ENCODE results near the gene IMPA2. TPM values are rescaled to one million over a fixed set of nuclear protein-coding genes. Genes with fewer than 3 reads are reported as not detected.

The IMPA2 gene
- total RNA-seq, 1 experiment from 2014 or later: 113 TPM

DNA sequence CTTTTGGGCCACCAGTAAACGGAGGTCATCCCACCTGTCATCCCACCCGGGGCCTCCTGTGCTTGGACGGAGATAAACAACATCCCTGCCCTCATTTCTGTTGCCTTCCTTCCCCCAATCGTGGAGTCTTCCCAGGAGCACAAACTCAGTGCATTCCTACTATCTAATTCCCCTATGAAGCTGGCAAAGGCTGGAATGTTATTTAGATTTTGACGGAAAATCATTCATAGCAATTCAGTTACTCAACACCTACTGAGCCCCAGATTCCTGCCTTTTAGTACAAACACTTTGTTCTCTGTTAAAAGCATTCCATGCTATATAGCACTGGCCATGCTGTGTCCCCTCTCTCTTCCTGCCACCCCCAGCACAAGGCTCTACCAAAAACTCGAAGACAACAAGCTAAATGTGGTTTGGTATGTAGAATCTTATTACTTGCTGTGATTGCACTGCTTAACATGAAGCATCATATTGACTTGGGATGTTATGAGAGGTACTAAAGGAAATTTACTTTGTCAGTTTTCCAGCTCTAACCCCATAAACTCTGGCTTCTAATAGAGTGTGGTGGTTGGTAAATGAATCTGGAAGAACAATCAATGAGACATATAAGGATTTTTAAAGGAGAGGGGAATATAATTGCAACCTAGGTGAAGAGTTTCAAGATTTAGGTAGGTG is 32.3 kb upstream of the IMPA2 start (continued):
- TF ChIP-seq, protein P1, sequence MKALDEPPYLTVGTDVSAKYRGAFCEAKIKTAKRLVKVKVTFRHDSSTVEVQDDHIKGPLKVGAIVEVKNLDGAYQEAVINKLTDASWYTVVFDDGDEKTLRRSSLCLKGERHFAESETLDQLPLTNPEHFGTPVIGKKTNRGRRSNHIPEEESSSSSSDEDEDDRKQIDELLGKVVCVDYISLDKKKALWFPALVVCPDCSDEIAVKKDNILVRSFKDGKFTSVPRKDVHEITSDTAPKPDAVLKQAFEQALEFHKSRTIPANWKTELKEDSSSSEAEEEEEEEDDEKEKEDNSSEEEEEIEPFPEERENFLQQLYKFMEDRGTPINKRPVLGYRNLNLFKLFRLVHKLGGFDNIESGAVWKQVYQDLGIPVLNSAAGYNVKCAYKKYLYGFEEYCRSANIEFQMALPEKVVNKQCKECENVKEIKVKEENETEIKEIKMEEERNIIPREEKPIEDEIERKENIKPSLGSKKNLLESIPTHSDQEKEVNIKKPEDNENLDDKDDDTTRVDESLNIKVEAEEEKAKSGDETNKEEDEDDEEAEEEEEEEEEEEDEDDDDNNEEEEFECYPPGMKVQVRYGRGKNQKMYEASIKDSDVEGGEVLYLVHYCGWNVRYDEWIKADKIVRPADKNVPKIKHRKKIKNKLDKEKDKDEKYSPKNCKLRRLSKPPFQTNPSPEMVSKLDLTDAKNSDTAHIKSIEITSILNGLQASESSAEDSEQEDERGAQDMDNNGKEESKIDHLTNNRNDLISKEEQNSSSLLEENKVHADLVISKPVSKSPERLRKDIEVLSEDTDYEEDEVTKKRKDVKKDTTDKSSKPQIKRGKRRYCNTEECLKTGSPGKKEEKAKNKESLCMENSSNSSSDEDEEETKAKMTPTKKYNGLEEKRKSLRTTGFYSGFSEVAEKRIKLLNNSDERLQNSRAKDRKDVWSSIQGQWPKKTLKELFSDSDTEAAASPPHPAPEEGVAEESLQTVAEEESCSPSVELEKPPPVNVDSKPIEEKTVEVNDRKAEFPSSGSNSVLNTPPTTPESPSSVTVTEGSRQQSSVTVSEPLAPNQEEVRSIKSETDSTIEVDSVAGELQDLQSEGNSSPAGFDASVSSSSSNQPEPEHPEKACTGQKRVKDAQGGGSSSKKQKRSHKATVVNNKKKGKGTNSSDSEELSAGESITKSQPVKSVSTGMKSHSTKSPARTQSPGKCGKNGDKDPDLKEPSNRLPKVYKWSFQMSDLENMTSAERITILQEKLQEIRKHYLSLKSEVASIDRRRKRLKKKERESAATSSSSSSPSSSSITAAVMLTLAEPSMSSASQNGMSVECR (CRISPR knock-in tag; IDR thresholded peaks at IDR 0.05; ENCODE audit: borderline replicate concordance): no peak
- TF ChIP-seq SMAD3 (CRISPR knock-in tag; IDR thresholded peaks at IDR 0.05; ENCODE audit: borderline replicate concordance) (no peak), ZNF317 (CRISPR knock-in tag; IDR thresholded peaks at IDR 0.05; ENCODE audit: borderline replicate concordance, low read depth) (no peak), FOXJ3 (CRISPR knock-in tag; IDR thresholded peaks at IDR 0.05; ENCODE audit: borderline replicate concordance) (no peak), ETV6 (CRISPR knock-in tag; IDR thresholded peaks at IDR 0.05) (no peak)
- TF ChIP-seq, protein P2, sequence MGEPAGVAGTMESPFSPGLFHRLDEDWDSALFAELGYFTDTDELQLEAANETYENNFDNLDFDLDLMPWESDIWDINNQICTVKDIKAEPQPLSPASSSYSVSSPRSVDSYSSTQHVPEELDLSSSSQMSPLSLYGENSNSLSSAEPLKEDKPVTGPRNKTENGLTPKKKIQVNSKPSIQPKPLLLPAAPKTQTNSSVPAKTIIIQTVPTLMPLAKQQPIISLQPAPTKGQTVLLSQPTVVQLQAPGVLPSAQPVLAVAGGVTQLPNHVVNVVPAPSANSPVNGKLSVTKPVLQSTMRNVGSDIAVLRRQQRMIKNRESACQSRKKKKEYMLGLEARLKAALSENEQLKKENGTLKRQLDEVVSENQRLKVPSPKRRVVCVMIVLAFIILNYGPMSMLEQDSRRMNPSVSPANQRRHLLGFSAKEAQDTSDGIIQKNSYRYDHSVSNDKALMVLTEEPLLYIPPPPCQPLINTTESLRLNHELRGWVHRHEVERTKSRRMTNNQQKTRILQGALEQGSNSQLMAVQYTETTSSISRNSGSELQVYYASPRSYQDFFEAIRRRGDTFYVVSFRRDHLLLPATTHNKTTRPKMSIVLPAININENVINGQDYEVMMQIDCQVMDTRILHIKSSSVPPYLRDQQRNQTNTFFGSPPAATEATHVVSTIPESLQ (CRISPR knock-in tag; IDR thresholded peaks at IDR 0.05): no peak

DNA sequence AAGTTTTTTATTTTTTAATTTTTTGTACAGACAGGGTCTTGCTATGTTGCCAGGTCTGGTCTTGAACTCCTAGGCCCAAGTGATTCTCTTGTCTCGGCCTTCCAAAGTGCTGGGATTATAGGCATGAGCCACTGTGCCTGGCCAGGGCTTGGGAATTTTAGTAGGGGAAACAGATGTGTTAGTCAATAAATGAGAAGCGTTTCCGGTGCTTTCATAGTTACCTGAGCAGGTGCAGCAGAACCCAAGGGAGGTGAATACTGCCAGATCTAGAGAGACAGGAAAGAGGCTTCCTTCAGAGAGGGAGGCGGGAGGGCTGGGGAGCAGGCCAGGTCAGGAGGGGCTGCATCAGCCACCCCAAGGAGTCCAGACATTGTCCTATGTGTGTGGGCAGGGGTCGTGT is 30.5 kb upstream of the IMPA2 start:
- Mint-ChIP-seq H3K27me3 (ENCODE audit: low read depth) (no peaks in the 10 kb centered on the region), H3K4me1 (peaks cover 44% of the 10 kb centered on the region), H3K9me3 (no peaks in the 10 kb centered on the region), H3K27ac (no peak overlapping the region), H3K36me3 (no peaks in the 10 kb centered on the region), H3K4me3 (no peak overlapping the region)
- TF ChIP-seq TCF7 (CRISPR knock-in tag; IDR thresholded peaks at IDR 0.05; ENCODE audit: low read depth) (no peak), ZNF219 (CRISPR knock-in tag; IDR thresholded peaks at IDR 0.05; ENCODE audit: borderline replicate concordance) (no peak), ZNF263 (CRISPR knock-in tag; IDR thresholded peaks at IDR 0.05; ENCODE audit: low read depth) (no peak), ZNF121 (CRISPR knock-in tag; IDR thresholded peaks at IDR 0.05) (no peak), FOXK1 (CRISPR knock-in tag; IDR thresholded peaks at IDR 0.05) (no peak), ZNF317 (CRISPR knock-in tag; IDR thresholded peaks at IDR 0.05; ENCODE audit: borderline replicate concordance, low read depth) (no peak), ETV6 (CRISPR knock-in tag; IDR thresholded peaks at IDR 0.05) (no peak), JUN (CRISPR knock-in tag; IDR thresholded peaks at IDR 0.05) (no peak), CREM (CRISPR knock-in tag; IDR thresholded peaks at IDR 0.05) (no peak), SP1 (CRISPR knock-in tag; conservative IDR thresholded peaks at IDR 0.05) (no peak)
- TF ChIP-seq, protein P3, sequence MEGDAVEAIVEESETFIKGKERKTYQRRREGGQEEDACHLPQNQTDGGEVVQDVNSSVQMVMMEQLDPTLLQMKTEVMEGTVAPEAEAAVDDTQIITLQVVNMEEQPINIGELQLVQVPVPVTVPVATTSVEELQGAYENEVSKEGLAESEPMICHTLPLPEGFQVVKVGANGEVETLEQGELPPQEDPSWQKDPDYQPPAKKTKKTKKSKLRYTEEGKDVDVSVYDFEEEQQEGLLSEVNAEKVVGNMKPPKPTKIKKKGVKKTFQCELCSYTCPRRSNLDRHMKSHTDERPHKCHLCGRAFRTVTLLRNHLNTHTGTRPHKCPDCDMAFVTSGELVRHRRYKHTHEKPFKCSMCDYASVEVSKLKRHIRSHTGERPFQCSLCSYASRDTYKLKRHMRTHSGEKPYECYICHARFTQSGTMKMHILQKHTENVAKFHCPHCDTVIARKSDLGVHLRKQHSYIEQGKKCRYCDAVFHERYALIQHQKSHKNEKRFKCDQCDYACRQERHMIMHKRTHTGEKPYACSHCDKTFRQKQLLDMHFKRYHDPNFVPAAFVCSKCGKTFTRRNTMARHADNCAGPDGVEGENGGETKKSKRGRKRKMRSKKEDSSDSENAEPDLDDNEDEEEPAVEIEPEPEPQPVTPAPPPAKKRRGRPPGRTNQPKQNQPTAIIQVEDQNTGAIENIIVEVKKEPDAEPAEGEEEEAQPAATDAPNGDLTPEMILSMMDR (IDR thresholded peaks at IDR 0.05): no peak
- TF ChIP-seq, protein P4, sequence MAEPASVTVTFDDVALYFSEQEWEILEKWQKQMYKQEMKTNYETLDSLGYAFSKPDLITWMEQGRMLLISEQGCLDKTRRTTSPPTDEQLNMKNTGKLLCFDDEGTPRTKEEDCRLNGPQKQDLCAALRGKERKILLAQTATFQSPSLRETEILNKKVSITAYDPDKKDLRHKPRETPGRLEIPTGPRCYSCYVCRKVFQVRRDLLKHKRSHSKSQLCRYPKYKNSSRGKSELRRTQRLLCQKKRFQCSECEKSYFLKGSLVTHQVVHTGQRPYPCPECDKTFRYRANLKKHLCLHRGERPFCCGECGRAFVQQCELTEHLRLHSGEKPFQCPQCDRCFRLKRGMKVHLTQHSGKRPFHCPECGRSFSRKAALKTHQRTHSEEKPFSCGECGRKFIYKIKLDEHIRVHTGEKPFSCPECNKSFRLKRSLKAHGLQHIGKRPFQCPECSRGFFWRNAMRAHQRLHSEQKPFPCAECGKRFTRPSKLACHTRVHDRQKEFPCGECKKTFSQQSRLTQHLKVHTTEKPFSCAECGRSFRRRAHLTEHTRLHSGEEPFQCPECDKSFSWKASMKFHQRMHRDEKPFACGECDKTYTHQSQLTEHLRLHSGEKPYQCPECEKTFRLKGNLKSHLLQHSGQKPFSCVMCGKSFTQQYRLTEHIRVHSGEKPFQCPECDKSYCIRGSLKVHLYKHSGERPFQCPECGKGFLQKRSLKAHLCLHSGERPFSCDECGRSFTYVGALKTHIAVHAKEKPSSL (CRISPR knock-in tag; conservative IDR thresholded peaks at IDR 0.05): no peak
- TF ChIP-seq, protein P5, sequence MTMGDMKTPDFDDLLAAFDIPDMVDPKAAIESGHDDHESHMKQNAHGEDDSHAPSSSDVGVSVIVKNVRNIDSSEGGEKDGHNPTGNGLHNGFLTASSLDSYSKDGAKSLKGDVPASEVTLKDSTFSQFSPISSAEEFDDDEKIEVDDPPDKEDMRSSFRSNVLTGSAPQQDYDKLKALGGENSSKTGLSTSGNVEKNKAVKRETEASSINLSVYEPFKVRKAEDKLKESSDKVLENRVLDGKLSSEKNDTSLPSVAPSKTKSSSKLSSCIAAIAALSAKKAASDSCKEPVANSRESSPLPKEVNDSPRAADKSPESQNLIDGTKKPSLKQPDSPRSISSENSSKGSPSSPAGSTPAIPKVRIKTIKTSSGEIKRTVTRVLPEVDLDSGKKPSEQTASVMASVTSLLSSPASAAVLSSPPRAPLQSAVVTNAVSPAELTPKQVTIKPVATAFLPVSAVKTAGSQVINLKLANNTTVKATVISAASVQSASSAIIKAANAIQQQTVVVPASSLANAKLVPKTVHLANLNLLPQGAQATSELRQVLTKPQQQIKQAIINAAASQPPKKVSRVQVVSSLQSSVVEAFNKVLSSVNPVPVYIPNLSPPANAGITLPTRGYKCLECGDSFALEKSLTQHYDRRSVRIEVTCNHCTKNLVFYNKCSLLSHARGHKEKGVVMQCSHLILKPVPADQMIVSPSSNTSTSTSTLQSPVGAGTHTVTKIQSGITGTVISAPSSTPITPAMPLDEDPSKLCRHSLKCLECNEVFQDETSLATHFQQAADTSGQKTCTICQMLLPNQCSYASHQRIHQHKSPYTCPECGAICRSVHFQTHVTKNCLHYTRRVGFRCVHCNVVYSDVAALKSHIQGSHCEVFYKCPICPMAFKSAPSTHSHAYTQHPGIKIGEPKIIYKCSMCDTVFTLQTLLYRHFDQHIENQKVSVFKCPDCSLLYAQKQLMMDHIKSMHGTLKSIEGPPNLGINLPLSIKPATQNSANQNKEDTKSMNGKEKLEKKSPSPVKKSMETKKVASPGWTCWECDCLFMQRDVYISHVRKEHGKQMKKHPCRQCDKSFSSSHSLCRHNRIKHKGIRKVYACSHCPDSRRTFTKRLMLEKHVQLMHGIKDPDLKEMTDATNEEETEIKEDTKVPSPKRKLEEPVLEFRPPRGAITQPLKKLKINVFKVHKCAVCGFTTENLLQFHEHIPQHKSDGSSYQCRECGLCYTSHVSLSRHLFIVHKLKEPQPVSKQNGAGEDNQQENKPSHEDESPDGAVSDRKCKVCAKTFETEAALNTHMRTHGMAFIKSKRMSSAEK (CRISPR knock-in tag; IDR thresholded peaks at IDR 0.05; ENCODE audit: borderline replicate concordance): no peak
- no peak for ATAC-seq
- POLR2A ChIA-PET: interaction anchor here (0.6 to 1.1 kb wide), 2 partner anchors 29 to 30 kb away, joined by 3 to 8 read pairs; partner anchors contain the start of gene IMPA2
- CTCF ChIA-PET: interaction anchor here (0.5 to 2.1 kb wide), 7 partner anchors 13 to 1888 kb away, joined by 4 to 12 read pairs (median 6); partner anchors contain the start of gene IMPA2
- no peak for DNase-seq (ENCODE audit: low spot score)

Measured in WTC11 (cell line).